Activated naive CD4-positive, alpha-beta T cell treated with anti-CD3 and anti-CD28 coated beads for 36 hours (primary cell): ENCODE results near the gene NCBP2. TPM values are rescaled to one million over a fixed set of nuclear protein-coding genes. Genes with fewer than 3 reads are reported as not detected.

ENCODE experiments used
- CTCF ChIA-PET: fragments of 350-600 bp; sonication (Branson Sonifier 250); formaldehyde crosslinking; loops from one replicate; lab custom pipeline; 2021; ENCODE audit warnings: antibody characterized with exemption; lab: Charles Lee
- DNase-seq: peaks from one replicate; pipeline ENCODE4 v3.0.0-alpha.2; 2020
- H3K27ac Mint-ChIP-seq: one replicate; pipeline ENCODE4 v1.8.0; 2021; ENCODE audit warnings: mild to moderate bottlenecking, mixed read lengths
- H3K27me3 Mint-ChIP-seq: one replicate; pipeline ENCODE4 v1.8.0; 2021; ENCODE audit warnings: low read depth, mixed read lengths
- H3K36me3 Mint-ChIP-seq: one replicate; pipeline ENCODE4 v1.8.0; 2021; ENCODE audit warnings: low read depth, mixed read lengths
- H3K4me1 Mint-ChIP-seq: one replicate; pipeline ENCODE4 v1.8.0; 2021; ENCODE audit warnings: low read depth, mixed read lengths
- H3K4me3 Mint-ChIP-seq: one replicate; pipeline ENCODE4 v1.8.0; 2021; ENCODE audit warnings: mild to moderate bottlenecking, moderate library complexity, mixed read lengths
- H3K9me3 Mint-ChIP-seq: one replicate; pipeline ENCODE4 v1.8.0; 2021; ENCODE audit warnings: mixed read lengths
- intact Hi-C: fragments of 100-400 bp; cut with micrococcal nuclease; formaldehyde crosslinking; loops from one replicate; pipeline ENCODE4 v1.15.1; 2023
- total RNA-seq, 2 experiments: library from RNA; stranded (reverse); gene quantifications; one replicate each; pipeline ENCODE4 v1.2.3, GENCODE V29; 2021

Gene NCBP2
- total RNA-seq, 2 experiments from 2014 or later: 91.7 to 98.3 TPM

DNA sequence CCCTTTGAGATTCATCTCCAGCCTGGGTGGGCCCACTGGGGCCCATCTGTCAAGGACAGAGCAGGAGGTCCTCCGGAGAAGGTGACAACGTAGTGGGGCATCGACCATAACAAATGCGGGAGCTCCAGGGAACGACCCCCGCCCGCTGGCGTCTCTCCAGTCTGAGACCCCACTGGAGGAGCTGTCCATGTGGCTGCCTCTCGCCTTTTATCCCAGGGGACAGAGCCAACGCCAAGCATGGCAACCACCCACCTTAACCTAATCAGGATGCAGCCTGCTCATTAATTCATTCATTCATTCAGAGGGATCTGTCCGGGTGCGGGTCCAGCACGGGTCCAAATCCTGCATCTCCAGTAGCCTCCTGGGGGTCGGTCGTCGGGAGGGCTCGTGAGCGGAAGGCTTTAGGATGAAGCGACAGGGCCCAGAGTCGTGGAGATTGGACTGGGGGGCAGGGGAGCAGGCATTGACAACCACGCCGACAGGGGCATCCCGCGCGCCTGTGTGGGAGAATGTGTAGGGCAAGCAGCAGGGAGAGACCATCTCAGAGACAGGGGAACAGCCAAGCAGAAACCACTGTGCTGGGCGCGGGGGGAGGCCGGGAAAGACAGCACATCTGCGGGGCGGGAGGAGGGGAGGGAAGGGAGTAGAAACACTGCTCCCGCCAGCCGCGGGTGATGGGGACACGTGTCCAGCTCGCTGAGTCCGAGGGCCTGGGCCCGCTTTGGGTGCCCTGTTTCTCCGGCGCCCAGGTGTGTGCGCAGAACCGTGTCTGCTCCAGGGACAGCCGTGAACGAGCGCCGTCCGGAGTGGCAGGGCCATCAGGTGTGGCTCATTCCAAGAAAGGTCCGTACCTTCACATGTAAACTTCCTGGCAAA lies 24.4 kb upstream of the NCBP2 start:
- intact Hi-C loops: no loop called here
- Mint-ChIP-seq H3K36me3 (no peaks in the 10 kb centered on the region), H3K9me3 (peaks cover 4% of the 10 kb centered on the region), H3K27me3 (peaks cover 20% of the 10 kb centered on the region), H3K4me3 (no peak overlapping the region), H3K27ac (no peak overlapping the region), H3K4me1 (peaks cover 7% of the 10 kb centered on the region)
- CTCF ChIA-PET: no interaction called here
- DNase-seq: no peak

DNA sequence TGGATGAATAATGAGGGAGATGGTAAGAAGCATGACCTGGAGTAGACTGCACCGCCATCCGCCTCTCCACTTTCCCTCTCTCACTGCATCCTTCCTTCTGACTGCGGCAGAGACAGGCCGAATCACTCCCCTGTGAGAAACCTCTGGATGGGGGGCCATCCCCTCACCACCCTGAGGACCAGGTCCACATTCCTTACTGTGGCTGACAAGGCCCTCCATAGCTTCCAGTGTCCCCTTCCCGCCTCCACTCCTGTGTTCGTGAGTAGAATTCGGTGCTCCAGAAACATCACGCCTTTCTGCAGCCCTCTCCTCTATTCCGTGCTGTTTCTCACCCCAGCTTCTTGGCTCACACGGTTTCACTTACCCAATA lies 23.5 kb upstream of the NCBP2 start:
- H3K9me3 Mint-ChIP-seq: peaks cover 4% of the 10 kb centered on the region
- intact Hi-C loops: no loop called here
- no peak for DNase-seq

DNA sequence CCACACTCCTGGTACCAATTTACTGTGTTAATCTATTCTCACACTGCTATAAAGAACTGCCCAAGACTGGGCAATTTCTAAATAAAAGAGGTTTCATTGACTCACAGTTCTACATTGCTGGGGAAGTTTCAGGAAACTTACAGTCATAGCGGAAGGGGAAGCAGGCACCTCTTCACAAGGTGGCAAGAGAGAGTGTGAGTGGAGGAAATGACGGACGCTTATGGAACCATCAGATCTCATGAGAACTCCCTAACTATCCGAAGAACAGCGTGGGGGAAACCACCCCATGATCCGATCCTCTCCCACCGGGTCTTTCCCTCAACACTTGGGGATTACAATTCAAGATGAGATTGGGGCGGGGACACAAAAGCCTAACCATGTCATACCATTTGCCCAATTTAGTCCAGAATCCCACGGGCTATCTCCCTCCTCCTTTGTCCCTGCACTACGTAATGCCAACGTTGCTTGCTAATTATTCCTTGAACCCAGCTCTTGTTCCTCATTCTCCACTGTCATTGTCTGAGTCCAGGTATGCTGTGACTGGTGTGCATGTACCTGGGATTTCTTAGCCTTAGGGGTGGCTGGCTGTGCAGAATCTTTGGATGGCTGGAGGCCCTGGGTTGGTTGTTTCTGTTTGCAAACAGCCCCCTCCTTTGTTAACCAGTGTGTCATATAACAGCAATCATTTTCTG lies 22.9 kb upstream of the NCBP2 start:
- no peak for DNase-seq
- CTCF ChIA-PET: no interaction called here
- Mint-ChIP-seq H3K9me3 (peaks cover 4% of the 10 kb centered on the region), H3K27me3 (peaks cover 10% of the 10 kb centered on the region), H3K36me3 (no peaks in the 10 kb centered on the region), H3K4me1 (peaks cover 6% of the 10 kb centered on the region), H3K27ac (no peak overlapping the region), H3K4me3 (no peak overlapping the region)
- intact Hi-C loops: no loop called here

More for the DNA sequence above, 23.5 kb upstream of the NCBP2 start:
- Mint-ChIP-seq H3K4me3 (no peak overlapping the region), H3K27me3 (peaks cover 16% of the 10 kb centered on the region), H3K27ac (no peak overlapping the region), H3K36me3 (no peaks in the 10 kb centered on the region), H3K4me1 (peaks cover 7% of the 10 kb centered on the region)
- CTCF ChIA-PET: no interaction called here

DNA sequence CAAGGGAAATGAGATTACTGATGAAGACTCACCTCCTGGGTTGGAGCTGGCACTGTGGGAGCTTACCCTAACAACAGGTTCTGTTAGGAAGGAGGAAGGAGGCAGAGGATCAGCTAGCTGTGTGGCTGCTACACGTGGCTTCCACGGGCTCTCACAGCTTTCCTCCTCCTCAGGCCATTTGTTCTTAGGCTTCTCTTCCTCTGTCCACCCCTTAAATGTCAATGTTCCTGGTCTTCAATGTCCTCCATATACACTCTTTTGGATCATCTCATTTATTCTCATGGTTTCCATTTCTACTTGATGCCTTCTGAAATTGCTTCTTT lies 21.3 kb upstream of the NCBP2 start:
- Mint-ChIP-seq H3K27ac (no peak overlapping the region), H3K4me3 (no peak overlapping the region)
- intact Hi-C loops: no loop called here

DNA sequence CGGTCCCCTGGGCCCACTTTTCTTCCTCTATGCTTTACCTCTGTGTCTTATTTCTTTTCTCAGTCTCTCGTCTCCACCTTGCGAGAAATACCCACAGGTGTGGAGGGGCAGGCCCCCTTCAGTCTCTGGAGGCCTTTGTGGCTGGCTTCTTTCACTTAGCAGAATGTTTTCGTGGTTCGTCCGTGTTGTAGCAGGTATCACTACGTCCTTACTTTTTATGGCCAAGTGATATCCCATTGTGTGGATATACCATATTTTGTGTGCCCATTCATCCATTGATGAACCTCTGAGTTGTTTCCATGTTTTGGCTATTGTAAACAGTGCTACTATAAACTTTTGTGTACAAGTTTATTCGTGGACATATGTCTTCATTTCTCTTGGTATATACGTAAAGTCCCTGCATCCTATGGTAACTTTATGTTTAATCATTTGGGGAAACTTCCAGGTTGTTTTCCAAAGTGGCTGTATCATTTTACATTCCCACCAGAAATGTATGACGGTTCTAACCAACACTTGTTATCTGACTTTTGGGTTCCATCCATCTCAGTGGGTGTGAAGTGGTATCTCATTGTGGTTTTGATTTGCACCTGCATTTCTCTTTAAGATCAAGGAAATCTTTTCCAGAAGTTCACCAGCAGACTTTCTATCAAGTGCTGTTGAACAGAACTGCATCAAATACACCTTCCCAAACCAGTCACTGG lies 20.8 kb upstream of the NCBP2 start:
- intact Hi-C loops: no loop called here
- Mint-ChIP-seq H3K4me3 (no peak overlapping the region), H3K27ac (no peak overlapping the region), H3K27me3 (peaks cover 9% of the 10 kb centered on the region), H3K36me3 (no peaks in the 10 kb centered on the region), H3K9me3 (peaks cover 4% of the 10 kb centered on the region), H3K4me1 (peaks cover 4% of the 10 kb centered on the region)
- CTCF ChIA-PET: no interaction called here
- no peak for DNase-seq

More for the DNA sequence above, 21.3 kb upstream of the NCBP2 start:
- CTCF ChIA-PET: no interaction called here
- Mint-ChIP-seq H3K36me3 (no peaks in the 10 kb centered on the region), H3K4me1 (peaks cover 4% of the 10 kb centered on the region), H3K27me3 (peaks cover 9% of the 10 kb centered on the region), H3K9me3 (peaks cover 4% of the 10 kb centered on the region)
- no peak for DNase-seq

DNA sequence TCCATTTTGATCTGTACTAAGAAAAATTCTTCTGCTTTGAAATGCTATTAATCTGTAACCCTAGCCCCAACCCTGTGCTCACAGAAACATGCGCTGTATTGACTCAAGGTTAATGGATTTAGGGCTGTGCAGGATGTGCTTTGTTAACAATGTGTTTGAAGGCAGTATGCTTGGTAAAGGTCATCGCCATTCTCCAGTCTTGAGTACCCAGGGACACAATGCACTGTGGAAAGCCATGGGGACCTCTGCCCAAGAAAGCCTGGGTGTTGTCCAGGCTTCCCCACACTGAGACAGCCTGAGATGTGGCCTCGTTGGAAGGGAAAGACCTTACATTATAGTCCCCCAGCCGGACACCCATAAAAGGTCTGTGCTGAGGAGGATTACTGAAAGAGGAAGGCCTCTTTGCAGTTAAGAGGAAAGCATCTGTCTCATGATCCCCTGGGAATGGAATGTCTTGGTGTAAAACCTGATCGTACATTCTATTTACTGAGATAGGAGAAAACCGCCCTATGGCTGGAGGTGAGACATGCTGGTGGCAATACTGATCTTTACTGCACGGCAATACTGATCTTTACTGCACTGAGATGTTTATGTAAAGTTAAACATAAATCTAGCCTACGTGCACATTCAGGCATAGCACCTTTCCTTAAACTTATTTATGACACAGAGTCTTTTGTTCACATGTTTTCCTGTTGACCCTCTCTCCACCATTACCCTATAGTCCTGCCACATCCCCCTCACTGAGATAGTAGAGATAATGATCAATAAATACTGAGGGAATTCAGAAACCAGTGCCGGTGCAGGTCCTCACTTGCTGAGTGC lies 20.0 kb upstream of the NCBP2 start:
- Mint-ChIP-seq H3K27ac (no peak overlapping the region), H3K36me3 (no peaks in the 10 kb centered on the region), H3K27me3 (peaks cover 3% of the 10 kb centered on the region), H3K9me3 (peaks cover 4% of the 10 kb centered on the region), H3K4me3 (no peak overlapping the region), H3K4me1 (no peaks in the 10 kb centered on the region)
- DNase-seq: no peak
- intact Hi-C loops: no loop called here
- CTCF ChIA-PET: no interaction called here

DNA sequence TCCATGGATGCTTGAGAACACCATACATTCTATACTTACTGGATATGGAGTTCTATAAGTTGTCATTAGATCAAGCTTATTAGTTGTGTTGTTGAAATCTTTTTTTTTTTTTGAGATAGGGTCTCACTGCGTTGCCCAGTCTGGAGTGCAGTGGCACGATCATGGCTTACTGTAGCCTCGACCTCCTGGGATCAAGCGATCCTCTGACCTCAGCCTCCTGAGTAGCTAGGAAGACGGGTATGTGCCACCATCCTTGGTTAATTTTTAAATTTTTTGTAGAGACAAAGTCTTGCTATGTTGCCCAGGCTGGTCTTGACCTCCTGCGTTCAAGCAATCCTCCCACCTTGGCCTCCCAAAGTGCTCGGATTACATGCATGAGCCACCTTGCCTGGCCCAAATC lies 12.5 kb upstream of the NCBP2 start:
- intact Hi-C loops: no loop called here
- peaks cover 2% of the 10 kb centered on the region for H3K27me3 Mint-ChIP-seq
- H3K4me3 Mint-ChIP-seq: no peak overlapping the region
- no peaks in the 10 kb centered on the region for H3K9me3 Mint-ChIP-seq
- no peaks in the 10 kb centered on the region for H3K4me1 Mint-ChIP-seq
- no peaks in the 10 kb centered on the region for H3K36me3 Mint-ChIP-seq
- CTCF ChIA-PET: interaction anchor here (0.6 to 1.1 kb wide), 2 partner anchors 117 to 424 kb away, joined by 3 to 4 read pairs; no protein-coding TSS in a partner anchor
- DNase-seq: no peak
- H3K27ac Mint-ChIP-seq: no peak overlapping the region

DNA sequence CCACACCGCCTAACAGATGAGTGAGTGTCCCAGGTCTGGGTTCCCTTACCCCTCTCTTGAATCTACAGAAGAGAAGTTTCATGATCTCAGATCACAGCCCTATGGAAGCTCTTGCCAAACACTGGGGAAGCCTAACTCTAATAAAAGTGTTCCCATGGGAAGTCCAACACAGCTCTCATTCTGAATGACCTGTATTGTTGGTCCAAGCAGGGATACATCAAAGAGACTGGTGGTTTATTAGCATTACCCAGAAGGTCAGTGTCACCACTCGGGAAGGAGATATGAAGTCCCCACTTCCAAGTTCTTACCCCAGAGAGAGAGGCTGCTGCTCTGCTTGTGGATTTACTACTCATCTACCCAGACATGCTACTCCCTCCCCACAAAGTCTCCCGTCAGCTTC lies 9.0 kb upstream of the NCBP2 start:
- Mint-ChIP-seq H3K4me3 (no peak overlapping the region), H3K36me3 (no peaks in the 10 kb centered on the region), H3K4me1 (no peaks in the 10 kb centered on the region), H3K27me3 (peaks cover 2% of the 10 kb centered on the region), H3K9me3 (no peaks in the 10 kb centered on the region), H3K27ac (no peak overlapping the region)
- no peak for DNase-seq
- intact Hi-C loops: no loop called here
- CTCF ChIA-PET: interaction anchor here (0.6 to 2.4 kb wide), 3 partner anchors 18 to 455 kb away, joined by 3 to 5 read pairs (median 3); no protein-coding TSS in a partner anchor

DNA sequence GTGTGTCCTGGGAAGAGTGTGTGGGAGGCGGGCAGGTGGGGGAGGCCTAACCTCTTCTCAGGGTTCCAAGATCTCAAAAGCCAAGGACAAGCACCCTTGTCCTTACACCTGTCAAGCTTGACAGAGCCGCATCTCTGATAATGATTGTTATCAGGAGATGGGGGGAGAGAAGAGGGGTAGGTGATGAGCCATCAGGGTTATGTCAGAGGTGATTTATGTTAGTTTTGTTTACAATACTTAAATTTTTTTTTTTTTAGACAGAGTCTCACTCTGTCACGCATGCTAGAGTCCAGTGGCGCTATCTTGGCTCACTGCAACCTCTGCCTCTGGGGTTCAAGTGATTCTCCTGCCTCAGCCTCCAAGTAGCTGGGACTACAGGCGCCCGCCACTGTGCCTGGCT lies 7.4 kb upstream of the NCBP2 start:
- no peak overlapping the region for H3K4me3 Mint-ChIP-seq
- no peaks in the 10 kb centered on the region for H3K36me3 Mint-ChIP-seq
- CTCF ChIA-PET: no interaction called here
- intact Hi-C loops: no loop called here
- no peaks in the 10 kb centered on the region for H3K9me3 Mint-ChIP-seq
- H3K27me3 Mint-ChIP-seq: no peaks in the 10 kb centered on the region
- H3K4me1 Mint-ChIP-seq: peaks cover 2% of the 10 kb centered on the region
- no peak overlapping the region for H3K27ac Mint-ChIP-seq
- DNase-seq: no peak

DNA sequence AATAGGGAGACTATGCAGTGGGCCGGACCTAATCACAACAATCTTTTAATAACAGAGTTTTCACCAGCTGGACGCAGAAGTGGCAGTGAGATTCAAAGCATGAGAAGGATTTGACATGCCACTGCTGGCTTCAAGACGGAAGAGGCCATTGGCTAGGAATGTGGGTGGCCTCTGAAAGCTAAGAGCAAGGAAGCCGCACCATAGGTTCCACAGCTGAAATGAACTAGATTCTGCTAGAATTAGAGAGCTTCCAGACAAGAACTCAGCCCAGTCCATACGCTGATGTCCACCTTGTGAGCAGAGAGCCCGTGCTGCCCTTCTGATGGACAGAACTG lies 6.9 kb upstream of the NCBP2 start:
- no peaks in the 10 kb centered on the region for H3K36me3 Mint-ChIP-seq
- H3K4me3 Mint-ChIP-seq: no peak overlapping the region
- H3K9me3 Mint-ChIP-seq: no peaks in the 10 kb centered on the region
- H3K4me1 Mint-ChIP-seq: peaks cover 7% of the 10 kb centered on the region
- CTCF ChIA-PET: no interaction called here
- intact Hi-C loops: no loop called here
- no peak for DNase-seq
- H3K27me3 Mint-ChIP-seq: no peaks in the 10 kb centered on the region
- H3K27ac Mint-ChIP-seq: no peak overlapping the region

DNA sequence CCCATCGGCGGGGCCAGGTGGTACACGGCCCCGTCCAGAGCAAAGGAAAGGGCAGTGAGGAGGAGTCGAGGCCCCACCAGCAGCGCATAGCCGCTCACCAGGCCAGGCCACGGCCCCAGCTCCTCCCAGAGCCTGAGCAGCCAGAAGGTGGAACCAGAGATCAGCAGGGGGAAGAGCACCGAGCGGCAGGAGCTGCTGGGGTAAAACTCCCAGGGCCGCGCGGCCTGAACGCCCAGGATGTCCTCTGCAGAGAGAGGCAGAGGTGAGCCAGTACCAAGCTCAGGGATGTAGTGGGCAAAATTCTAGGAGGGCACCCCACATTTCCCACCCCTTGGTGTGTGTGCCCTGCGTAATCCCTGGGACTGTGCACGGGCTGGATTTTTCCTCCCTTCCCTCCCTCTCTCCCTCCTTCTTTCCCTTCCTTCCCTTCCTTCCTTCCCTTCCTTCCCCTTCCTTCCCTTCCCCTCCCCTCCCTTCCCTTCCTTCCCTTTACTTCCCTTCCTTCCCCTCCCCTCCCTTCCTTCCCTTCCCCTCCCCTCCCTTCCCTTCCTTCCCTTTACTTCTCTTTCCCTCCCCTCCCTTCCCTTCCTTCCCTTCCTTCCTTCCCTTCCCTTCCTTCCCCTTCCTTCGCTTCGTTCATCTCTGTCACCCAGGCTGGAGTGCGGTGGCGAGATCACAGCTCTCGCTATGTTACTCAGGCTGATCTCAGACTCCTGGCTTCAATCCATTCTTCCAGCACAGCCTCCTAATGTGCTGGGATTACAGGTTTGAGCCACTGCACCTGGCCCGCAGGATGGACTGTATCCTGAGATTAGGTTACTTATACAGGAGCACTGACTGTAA lies 6.3 kb upstream of the NCBP2 start:
- Mint-ChIP-seq H3K9me3 (no peaks in the 10 kb centered on the region), H3K27ac (no peak overlapping the region), H3K27me3 (no peaks in the 10 kb centered on the region), H3K4me3 (no peak overlapping the region), H3K4me1 (peaks cover 13% of the 10 kb centered on the region), H3K36me3 (peaks cover 4% of the 10 kb centered on the region)
- CTCF ChIA-PET: no interaction called here
- DNase-seq: no peak
- intact Hi-C loops: no loop called here
